H1 (cell line): ENCODE measurements around the gene PLK5. TPM values are rescaled to one million over a fixed set of nuclear protein-coding genes. Genes with fewer than 3 reads are reported as not detected.
A peak's percentile ranks its signal among the peaks of the same experiment; 100 is the strongest.

Source experiments
- CTCF ChIA-PET: fragments of 300-600 bp; sonication (Branson Sonifier 250); formaldehyde crosslinking; loops from one replicate; lab custom pipeline; 2021; ENCODE audit not compliant: partially characterized antibody; lab: Charles Lee
- POLR2A ChIA-PET: fragments of 300-600 bp; sonication (Branson Sonifier 250); formaldehyde crosslinking; loops from one replicate; lab custom pipeline; 2021; ENCODE audit warnings: inconsistent platforms; ENCODE audit not compliant: partially characterized antibody; lab: Charles Lee
- DNase-seq, 2 experiments: peaks; one replicate each; pipeline versions ENCODE4 v3.0.0 to v3.0.0-alpha.2; 2010 to 2022; ENCODE audit warnings: low spot score in 2 of 2, low read depth in 1 of 2, mixed read lengths in 1 of 2
- FAIRE-seq: peaks from 2 replicates; lab custom pipeline; 2011; peaks lifted over from hg19 to GRCh38; lab: Jason Lieb, UNC
- H2AFZ ChIP-seq: 2 replicates; pipeline ENCODE4 v1.8.1; 2012; ENCODE audit warnings: low read length, inconsistent platforms
- H2AK5ac ChIP-seq: 2 replicates; pipeline ENCODE4 v1.6.1; 2013; ENCODE audit warnings: low read depth, low read length
- H2BK120ac ChIP-seq: replicated peaks from 2 replicates; pipeline ENCODE3; 2013; ENCODE audit warnings: low read depth, low read length, inconsistent platforms
- H2BK12ac ChIP-seq: 2 replicates; pipeline ENCODE4 v1.6.1; 2013; ENCODE audit warnings: low read depth, low read length
- H2BK15ac ChIP-seq: 2 replicates; pipeline ENCODE4 v1.6.1; 2013; ENCODE audit warnings: low read length
- H2BK20ac ChIP-seq: 2 replicates; pipeline ENCODE4 v1.6.1; 2013; ENCODE audit warnings: low read length
- H2BK5ac ChIP-seq: 2 replicates; pipeline ENCODE4 v1.6.1; 2013; ENCODE audit warnings: low read depth, low read length
- H3K14ac ChIP-seq: 2 replicates; pipeline ENCODE4 v1.6.1; 2013; ENCODE audit warnings: inconsistent platforms; ENCODE audit not compliant: insufficient read length
- H3K18ac ChIP-seq: 2 replicates; pipeline ENCODE4 v1.6.1; 2013; ENCODE audit warnings: low read length; ENCODE audit errors: extremely low read depth
- H3K23ac ChIP-seq: 2 replicates; pipeline ENCODE4 v1.6.1; 2013; ENCODE audit warnings: inconsistent platforms; ENCODE audit not compliant: insufficient read length
- H3K23me2 ChIP-seq: 2 replicates; pipeline ENCODE4 v1.6.1; 2013; ENCODE audit warnings: low read depth, low read length
- H3K27ac ChIP-seq: 2 replicates; pipeline ENCODE4 v1.6.1; 2011; ENCODE audit warnings: low read depth, low read length, inconsistent platforms
- H3K27me3 ChIP-seq, 4 experiments: replicated peaks in 1 of 4; 1 replicate in 1 of 4; 2 replicates in 3 of 4; pipeline versions ENCODE4 v1.6.1 to v1.8.1; 2011 to 2013; ENCODE audit warnings: low read length in 3 of 4, mild to moderate bottlenecking in 3 of 4, inconsistent platforms in 2 of 4, mixed read lengths in 2 of 4, moderate library complexity in 1 of 4; ENCODE audit not compliant: control insufficient read depth in 3 of 4, insufficient read depth in 3 of 4; ENCODE audit errors: extremely low read depth in 1 of 4
- H3K36me3 ChIP-seq, 4 experiments: 2 replicates each; pipeline versions ENCODE4 v1.6.1 to v1.8.1; 2011 to 2013; ENCODE audit warnings: mild to moderate bottlenecking in 4 of 4, low read length in 3 of 4, moderate library complexity in 2 of 4, control low read depth in 1 of 4, inconsistent platforms in 1 of 4; ENCODE audit not compliant: insufficient read depth in 4 of 4, control insufficient read depth in 2 of 4
- H3K4ac ChIP-seq: replicated peaks from 2 replicates; pipeline ENCODE3; 2013; ENCODE audit warnings: low read length, low read depth, mixed read lengths, inconsistent platforms; ENCODE audit not compliant: insufficient read length
- H3K4me1 ChIP-seq, 4 experiments: replicated peaks in 1 of 4; 1 replicate in 1 of 4; 2 replicates in 3 of 4; pipeline versions ENCODE4 v1.6.1 to v1.8.1; 2011 to 2013; ENCODE audit warnings: low read length in 3 of 4, inconsistent platforms in 2 of 4, mixed read lengths in 1 of 4; ENCODE audit not compliant: insufficient read depth in 4 of 4, control insufficient read depth in 3 of 4
- H3K4me2 ChIP-seq, 2 experiments: 2 replicates each; pipeline versions ENCODE4 v1.6.1 to v1.8.1; 2011 to 2013; ENCODE audit warnings: low read depth in 2 of 2, low read length in 2 of 2, control low read depth in 1 of 2, inconsistent platforms in 1 of 2, mild to moderate bottlenecking in 1 of 2; ENCODE audit not compliant: insufficient read depth in 1 of 2
- H3K4me3 ChIP-seq, 4 experiments: fragments of 200-600, 300-600 bp in 1 of 4; sonication (generic), shearing (Covaris generic), sonication (Bioruptor Twin) in 1 of 4; 2 replicates each; pipeline versions ENCODE4 v1.5.1 to v1.8.1; 2011 to 2016; ENCODE audit warnings: low read length in 4 of 4, low read depth in 3 of 4, control low read depth in 2 of 4, inconsistent platforms in 2 of 4, mild to moderate bottlenecking in 2 of 4, mixed read lengths in 1 of 4, moderate library complexity in 1 of 4; ENCODE audit not compliant: insufficient read depth in 2 of 4; ENCODE audit errors: extremely low read depth in 1 of 4
- H3K56ac ChIP-seq: replicated peaks from 2 replicates; pipeline ENCODE3; 2013; ENCODE audit warnings: low read depth, mild to moderate bottlenecking, mixed read lengths, low read length, inconsistent platforms; ENCODE audit not compliant: insufficient read length
- H3K79me1 ChIP-seq: 2 replicates; pipeline ENCODE4 v1.6.1; 2013; ENCODE audit warnings: low read depth, low read length, control low read depth
- H3K79me2 ChIP-seq, 2 experiments: 2 replicates each; pipeline versions ENCODE4 v1.6.1 to v1.8.1; 2012 to 2013; ENCODE audit warnings: low read length in 2 of 2, mild to moderate bottlenecking in 2 of 2, inconsistent platforms in 1 of 2; ENCODE audit not compliant: insufficient read depth in 2 of 2, control insufficient read depth in 1 of 2
- H3K9ac ChIP-seq, 4 experiments: replicated peaks in 1 of 4; 1 replicate in 1 of 4; 2 replicates in 3 of 4; pipeline versions ENCODE4 v1.6.1 to v1.8.1; 2011 to 2013; ENCODE audit warnings: low read depth in 3 of 4, low read length in 3 of 4, control low read depth in 2 of 4, mild to moderate bottlenecking in 2 of 4, moderate library complexity in 2 of 4, inconsistent platforms in 1 of 4; ENCODE audit errors: extremely low read depth in 1 of 4
- H3K9me3 ChIP-seq, 2 experiments: 2 replicates each; pipeline versions ENCODE4 v1.6.1 to v1.8.1; 2012 to 2013; ENCODE audit warnings: mild to moderate bottlenecking in 2 of 2, moderate library complexity in 2 of 2, control low read depth in 1 of 2, inconsistent platforms in 1 of 2, low read depth in 1 of 2, low read length in 1 of 2, mixed read lengths in 1 of 2; ENCODE audit not compliant: insufficient read depth in 2 of 2
- H4K20me1 ChIP-seq, 2 experiments: replicated peaks in 1 of 2; 2 replicates each; pipeline versions ENCODE3 to v1.8.1; 2011 to 2013; ENCODE audit warnings: inconsistent platforms in 2 of 2, low read length in 2 of 2, mild to moderate bottlenecking in 1 of 2; ENCODE audit not compliant: insufficient read depth in 2 of 2, control insufficient read depth in 1 of 2
- H4K5ac ChIP-seq: 2 replicates; pipeline ENCODE4 v1.6.1; 2013; ENCODE audit warnings: low read length, low read depth, mixed read lengths, inconsistent platforms; ENCODE audit not compliant: insufficient read length
- H4K8ac ChIP-seq: 2 replicates; pipeline ENCODE4 v1.8.0; 2013; ENCODE audit warnings: mild to moderate bottlenecking, moderate library complexity, low read length, inconsistent platforms; ENCODE audit not compliant: insufficient read depth; ENCODE audit errors: extremely low read depth
- H4K91ac ChIP-seq: replicated peaks from 2 replicates; pipeline ENCODE3; 2013; ENCODE audit warnings: low read length, mixed read lengths, inconsistent platforms; ENCODE audit not compliant: insufficient read length
- ASH2L ChIP-seq: fragments of 200-600, 300-600 bp; sonication (generic); IDR thresholded peaks from one replicate; pipeline ENCODE4 v1.7.1; 2017; ENCODE audit warnings: low read length
- BRCA1 ChIP-seq: IDR thresholded peaks from 2 replicates; pipeline ENCODE4 v1.6.1; 2012; ENCODE audit warnings: low read depth, low read length, improper control_type of control experiment
- CTCF ChIP-seq, 3 experiments: IDR thresholded peaks; 1 replicate in 2 of 3; 2 replicates in 1 of 3; pipeline versions ENCODE4 v1.5.1 to v1.6.1; 2011; ENCODE audit warnings: low read length in 3 of 3, mild to moderate bottlenecking in 3 of 3, inconsistent platforms in 2 of 3, low read depth in 1 of 3, moderate library complexity in 1 of 3; ENCODE audit not compliant: insufficient read depth in 1 of 3; ENCODE audit errors: control extremely low read depth in 1 of 3
- EZH2 ChIP-seq: fragments of 200-600 bp; sonication (generic); IDR thresholded peaks from 2 replicates; pipeline ENCODE4 v1.7.1; 2012; ENCODE audit warnings: low read depth, mild to moderate bottlenecking, moderate library complexity, low read length, inconsistent platforms; ENCODE audit not compliant: severe bottlenecking
- KDM4A ChIP-seq: IDR thresholded peaks from one replicate; pipeline ENCODE4 v1.7.1; 2012; ENCODE audit warnings: low read depth, mild to moderate bottlenecking, moderate library complexity, low read length, inconsistent platforms; ENCODE audit not compliant: severe bottlenecking
- KDM5A ChIP-seq: fragments of 200-600 bp; IDR thresholded peaks from 2 replicates; pipeline ENCODE4 v1.7.1; 2012; ENCODE audit warnings: mild to moderate bottlenecking, low read length, inconsistent platforms, mixed read lengths
- POLR2A ChIP-seq, 2 experiments: IDR thresholded peaks; 1 replicate in 1 of 2; 2 replicates in 1 of 2; pipeline ENCODE4 v1.6.1; 2011; ENCODE audit warnings: low read depth in 2 of 2, low read length in 2 of 2, mild to moderate bottlenecking in 2 of 2; ENCODE audit errors: control extremely low read depth in 1 of 2
- RFX5 ChIP-seq: IDR thresholded peaks from 2 replicates; pipeline ENCODE4 v1.6.1; 2011; ENCODE audit warnings: low read depth, low read length, improper control_type of control experiment, borderline replicate concordance
- RXRA ChIP-seq: IDR thresholded peaks from 2 replicates; pipeline ENCODE4 v1.6.1; 2011; ENCODE audit warnings: low read depth, mild to moderate bottlenecking, low read length, moderate library complexity; ENCODE audit not compliant: insufficient read depth
- SIRT6 ChIP-seq: IDR thresholded peaks from one replicate; pipeline ENCODE4 v1.7.1; 2012; ENCODE audit warnings: low read length, inconsistent platforms
- SP4 ChIP-seq: IDR thresholded peaks from 2 replicates; pipeline ENCODE4 v1.6.1; 2012; ENCODE audit warnings: low read length, inconsistent platforms
- TCF12 ChIP-seq: IDR thresholded peaks from 2 replicates; pipeline ENCODE4 v1.6.1; 2011; ENCODE audit warnings: low read depth, mild to moderate bottlenecking, low read length
- whole genome bisulfite sequencing, 2 experiments: shearing (Covaris generic) in 1 of 2; methylation state at CpG; one replicate each; pipeline versions ENCODE4 v1.1.6 to v1.1.7; 2013 to 2015; ENCODE audit warnings: low lambda C conversion rate in 2 of 2, mixed read lengths in 2 of 2, inconsistent platforms in 1 of 2, low coverage in 1 of 2, missing lambda C conversion rate in 1 of 2; ENCODE audit not compliant: insufficient replicate concordance in 2 of 2, insufficient coverage in 1 of 2, insufficient read length in 1 of 2; ENCODE audit errors: extremely low coverage in 1 of 2, missing lambda C conversion rate in 1 of 2; 5-methylcytosine and 5-hydroxymethylcytosine counted together
- polyA plus RNA-seq, 7 experiments: library from polyadenylated mRNA; depleted of rRNA in 3 of 7; stranded (reverse) in 5 of 7; unstranded in 2 of 7; fragments of >200 nt in 5 of 7; fragments of 200-250 nt in 2 of 7; gene quantifications; 1 replicate in 5 of 7; 2 replicates in 1 of 7; 4 replicates in 1 of 7; pipeline versions ENCODE4 v1.2.1 to v1.2.3, GENCODE V29; 2011 to 2013; ENCODE audit warnings: missing spikeins in 2 of 7, mixed read lengths in 2 of 7
- total RNA-seq: library from RNA; stranded (reverse); fragmentation: NEBNext Ultra II Directional; extraction: Animal tissue kit (Norgen Biotek cat#: 25700); gene quantifications from 2 replicates; pipeline ENCODE4 v1.2.1, GENCODE V29; 2021

The PLK5 gene
- total and polyA plus RNA-seq, 2 of the 8 experiments (the other 6 are each of a cell fraction or from before 2014, with no cell fraction given) = 0.43 to 0.45 TPM

GRCh38 chr19:1540365-1540925 lies 16.6 kb downstream of the PLK5 start:
- no peak for FAIRE-seq
- no peak overlapping the region; a peak in 1 of 4 replicates for H3K4me2 ChIP-seq
- no peaks in the 10 kb centered on the region for H3K27me3 ChIP-seq
- no peak overlapping the region for H2BK5ac ChIP-seq
- H2BK15ac ChIP-seq = no peak overlapping the region
- H3K4ac ChIP-seq = no peak overlapping the region
- H3K23me2 ChIP-seq = no peaks in the 10 kb centered on the region
- no peak overlapping the region for H2BK120ac ChIP-seq
- WGBS, 2 experiments = 79% methylated on average over 14 of the region's 17 CpGs; no CpG with 5 or more reads in 1 of the 2 experiments
- no peaks in the 10 kb centered on the region for H3K79me2 ChIP-seq
- no peaks in the 10 kb centered on the region for H3K79me1 ChIP-seq
- H3K14ac ChIP-seq = no peak overlapping the region
- H4K8ac ChIP-seq = no peak overlapping the region
- no peak overlapping the region for H2AFZ ChIP-seq
- DNase-seq = no peak
- no peak overlapping the region for H4K91ac ChIP-seq
- peaks cover 0 to 3% of the 10 kb centered on the region in 2 experiments; a peak in 1 of 4 replicates for H3K9me3 ChIP-seq
- H3K56ac ChIP-seq = no peak overlapping the region
- H3K9ac ChIP-seq = 0 out of 7 replicates have a peak overlapping the region, but pooled peaks of 1 of the 4 experiments have one; percentile 37
- H3K27ac ChIP-seq = no peak overlapping the region
- no peaks in the 10 kb centered on the region for H3K36me3 ChIP-seq
- H4K20me1 ChIP-seq = peaks cover 0 to 2% of the 10 kb centered on the region in 2 experiments
- ChIA-PET POLR2A (no interaction called here), CTCF (interaction anchor here (0.9 to 1.8 kb wide), 2 partner anchors 132 to 235 kb away, joined by 3 to 4 read pairs; no protein-coding TSS in a partner anchor)
- no peak overlapping the region; the same call in 1 of the 2 replicates for H3K18ac ChIP-seq
- no peak overlapping the region for H2BK20ac ChIP-seq
- no peak overlapping the region for H3K23ac ChIP-seq
- H2AK5ac ChIP-seq = no peak overlapping the region
- no peak overlapping the region for H4K5ac ChIP-seq
- no peak overlapping the region for H2BK12ac ChIP-seq
- no peak overlapping the region for H3K4me3 ChIP-seq
- H3K4me1 ChIP-seq = no peaks in the 10 kb centered on the region; a peak in 1 of 7 replicates
- no peak for TF ChIP-seq SIRT6
- no peak for TF ChIP-seq POLR2A (IDR thresholded peaks at IDR 0.05; ENCODE audit: control extremely low read depth in 1 of 2, low read depth in 2 of 2, low read length in 2 of 2)
- no peak for TF ChIP-seq ASH2L
- no peak for TF ChIP-seq EZH2
- no peak for TF ChIP-seq BRCA1
- TF ChIP-seq SP4 = no peak
- no peak for TF ChIP-seq KDM4A
- TF ChIP-seq KDM5A = no peak
- TF ChIP-seq RXRA = no peak
- TF ChIP-seq RFX5 = no peak
- no peak for TF ChIP-seq CTCF (IDR thresholded peaks at IDR 0.05; ENCODE audit: control extremely low read depth in 1 of 3, insufficient read depth in 1 of 3, low read depth in 1 of 3, low read length in 3 of 3)
- TF ChIP-seq TCF12 = no peak
